ENCODE data around the gene GRAMD2A.

GRAMD2A gene

DNA sequence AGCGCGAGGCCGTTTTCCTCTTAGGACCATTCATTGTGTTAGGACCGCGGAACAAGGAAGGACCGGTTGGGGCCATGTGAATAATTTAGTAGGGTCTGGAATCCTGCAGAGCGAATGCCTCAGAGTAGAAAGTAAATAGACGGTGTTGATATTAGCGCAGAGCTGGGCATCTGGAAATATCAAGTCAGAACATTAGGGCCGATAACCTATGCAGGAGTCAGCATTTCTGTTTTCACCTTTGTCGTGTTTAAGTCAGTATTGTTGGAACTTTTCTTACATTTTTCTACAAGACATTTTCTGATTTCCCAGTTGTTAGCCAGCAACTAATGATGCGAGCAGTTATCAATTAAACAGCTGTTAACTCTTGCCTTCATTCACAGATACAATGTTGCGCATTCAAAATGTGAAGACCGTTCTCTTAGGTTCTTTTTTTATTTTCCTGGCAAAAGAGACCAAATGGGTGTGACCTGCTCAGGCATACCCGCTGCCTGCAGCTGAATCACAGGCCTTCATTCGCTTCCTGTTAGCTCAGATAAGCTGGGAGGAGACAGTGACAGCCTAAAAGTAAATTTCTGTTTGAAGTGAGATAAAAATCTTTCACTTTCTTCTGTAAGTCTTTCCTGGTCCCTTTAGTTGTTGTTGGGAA lies 34.4 kb upstream of the GRAMD2A start:
- peaks cover 4% of the 10 kb centered on the region for H3K4me1 ChIP-seq (ENCODE audit: control insufficient read depth, insufficient read depth, low read length)
- no peaks in the 10 kb centered on the region for H3K27me3 ChIP-seq (ENCODE audit: control insufficient read depth, insufficient read depth, low read length)
- peak overlapping the region; percentile 50; the same call in 1 of the 2 replicates for H3K4me3 ChIP-seq (ENCODE audit: low read length)
- no CpG with 5 or more reads among the region's 16 CpGs for WGBS (ENCODE audit: insufficient coverage, insufficient read length)
- no peaks in the 10 kb centered on the region for H3K9me3 ChIP-seq (ENCODE audit: control insufficient read depth, insufficient read depth, low read length)
- no peak for DNase-seq (ENCODE audit: low read depth, low spot score)
- H3K36me3 ChIP-seq (ENCODE audit: control insufficient read depth, insufficient read depth, low read length), result no peaks in the 10 kb centered on the region
- no peak overlapping the region for H3K27ac ChIP-seq (ENCODE audit: low read length)

- no peaks in the 10 kb centered on the region for H3K27me3 ChIP-seq (ENCODE audit: control insufficient read depth, insufficient read depth, low read length)
- peaks cover 4% of the 10 kb centered on the region for H3K4me1 ChIP-seq (ENCODE audit: control insufficient read depth, insufficient read depth, low read length)
- no peaks in the 10 kb centered on the region for H3K36me3 ChIP-seq (ENCODE audit: control insufficient read depth, insufficient read depth, low read length)
- peak; percentile 99 for DNase-seq (ENCODE audit: low read depth, low spot score)
- H3K4me3 ChIP-seq (ENCODE audit: low read length), result peak within 1 kb of the TSS; percentile 80
- no peaks in the 10 kb centered on the region for H3K9me3 ChIP-seq (ENCODE audit: control insufficient read depth, insufficient read depth, low read length)
- H3K27ac ChIP-seq (ENCODE audit: low read length), result no peak within 1 kb of the TSS
- WGBS (ENCODE audit: insufficient coverage, insufficient read length), result no CpG with 5 or more reads among the region's 67 CpGs
These were observed 33.7 kb upstream of the GRAMD2A start, which contains the start of gene PKM for GRCh38 chr15:72231066-72231832. Gene PKM (minus strand): TSS chr15:72231190. CDS start chr15:72219097, 12,093 bp downstream.

GRCh38 chr15:72230197-72231065 lies 32.8 kb upstream of the GRAMD2A start:
- DNase-seq (ENCODE audit: low read depth, low spot score), result no peak
- Histone ChIP-seq H3K4me1 (ENCODE audit: control insufficient read depth, insufficient read depth, low read length) (peaks cover 5% of the 10 kb centered on the region), H3K36me3 (ENCODE audit: control insufficient read depth, insufficient read depth, low read length) (no peaks in the 10 kb centered on the region), H3K27ac (ENCODE audit: low read length) (no peak overlapping the region), H3K27me3 (ENCODE audit: control insufficient read depth, insufficient read depth, low read length) (no peaks in the 10 kb centered on the region), H3K9me3 (ENCODE audit: control insufficient read depth, insufficient read depth, low read length) (no peaks in the 10 kb centered on the region), H3K4me3 (ENCODE audit: low read length) (peak overlapping the region; percentile 80)
- WGBS (ENCODE audit: insufficient coverage, insufficient read length), result no CpG with 5 or more reads among the region's 79 CpGs

GRCh38 chr15:72229947-72230196 lies 32.3 kb upstream of the GRAMD2A start:
- H3K4me3 ChIP-seq (ENCODE audit: low read length), result peak overlapping the region; percentile 80
- peaks cover 5% of the 10 kb centered on the region for H3K4me1 ChIP-seq (ENCODE audit: control insufficient read depth, insufficient read depth, low read length)
- H3K9me3 ChIP-seq (ENCODE audit: control insufficient read depth, insufficient read depth, low read length), result no peaks in the 10 kb centered on the region
- no CpG with 5 or more reads among the region's 29 CpGs for WGBS (ENCODE audit: insufficient coverage, insufficient read length)
- no peaks in the 10 kb centered on the region for H3K27me3 ChIP-seq (ENCODE audit: control insufficient read depth, insufficient read depth, low read length)
- DNase-seq (ENCODE audit: low read depth, low spot score), result no peak
- no peak overlapping the region for H3K27ac ChIP-seq (ENCODE audit: low read length)
- no peaks in the 10 kb centered on the region for H3K36me3 ChIP-seq (ENCODE audit: control insufficient read depth, insufficient read depth, low read length)

DNA sequence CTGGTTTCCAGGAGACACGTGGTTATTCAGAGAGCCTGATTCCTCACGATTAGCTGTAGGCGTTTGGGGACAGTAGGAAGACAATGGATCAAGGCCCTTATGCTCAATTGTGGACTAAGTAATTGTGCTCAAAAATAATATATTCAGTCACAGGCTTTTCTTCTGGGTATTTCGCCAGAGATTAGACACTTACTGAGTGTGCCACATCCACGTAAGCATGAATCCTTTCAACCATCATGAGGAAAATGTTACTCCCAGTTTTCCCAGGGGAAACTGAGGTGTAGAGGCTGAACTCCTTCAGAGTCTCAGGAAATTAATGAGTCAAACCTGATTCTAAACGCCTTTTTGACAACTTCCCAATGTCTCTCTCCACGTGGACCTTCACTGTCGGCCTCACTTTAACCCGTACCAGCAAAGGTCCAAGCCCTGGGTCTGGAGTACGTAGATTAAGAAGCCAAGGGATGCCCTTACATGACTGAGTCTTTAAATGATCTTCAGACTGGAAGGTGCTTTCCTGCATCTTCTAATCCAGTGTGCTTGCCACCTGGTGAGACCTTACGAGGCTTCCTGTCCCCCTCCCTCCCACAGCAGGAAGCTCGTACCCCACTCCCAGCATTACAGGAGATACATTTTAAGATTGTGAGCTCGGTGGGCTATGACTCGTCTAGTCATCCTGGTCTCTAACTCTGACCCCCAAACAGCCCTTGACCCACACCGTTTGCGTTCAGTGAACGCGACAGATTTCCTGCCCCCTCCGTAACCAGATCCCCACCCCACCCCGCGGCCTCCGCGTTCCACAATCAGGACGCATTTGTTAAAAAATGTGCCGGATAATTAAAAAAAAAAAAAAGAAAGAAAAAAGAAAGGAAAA lies 31.7 kb upstream of the GRAMD2A start:
- Histone ChIP-seq H3K27me3 (ENCODE audit: control insufficient read depth, insufficient read depth, low read length) (no peaks in the 10 kb centered on the region), H3K4me1 (ENCODE audit: control insufficient read depth, insufficient read depth, low read length) (peaks cover 5% of the 10 kb centered on the region), H3K36me3 (ENCODE audit: control insufficient read depth, insufficient read depth, low read length) (peaks cover under 1% of the 10 kb centered on the region; the same call in 1 of the 2 replicates), H3K9me3 (ENCODE audit: control insufficient read depth, insufficient read depth, low read length) (no peaks in the 10 kb centered on the region), H3K27ac (ENCODE audit: low read length) (no peak overlapping the region), H3K4me3 (ENCODE audit: low read length) (peak overlapping the region; percentile 80)
- no CpG with 5 or more reads among the region's 25 CpGs for WGBS (ENCODE audit: insufficient coverage, insufficient read length)
- no peak for DNase-seq (ENCODE audit: low read depth, low spot score)

GRCh38 chr15:72227720-72228119 lies 30.1 kb upstream of the GRAMD2A start:
- Histone ChIP-seq H3K4me3 (ENCODE audit: low read length) (no peak overlapping the region), H3K27me3 (ENCODE audit: control insufficient read depth, insufficient read depth, low read length) (no peaks in the 10 kb centered on the region), H3K27ac (ENCODE audit: low read length) (no peak overlapping the region), H3K9me3 (ENCODE audit: control insufficient read depth, insufficient read depth, low read length) (no peaks in the 10 kb centered on the region), H3K36me3 (ENCODE audit: control insufficient read depth, insufficient read depth, low read length) (peaks cover 8% of the 10 kb centered on the region; the same call in 1 of the 2 replicates), H3K4me1 (ENCODE audit: control insufficient read depth, insufficient read depth, low read length) (peaks cover 5% of the 10 kb centered on the region)
- no CpG with 5 or more reads among the region's 4 CpGs for WGBS (ENCODE audit: insufficient coverage, insufficient read length)
- DNase-seq (ENCODE audit: low read depth, low spot score), result no peak

DNA sequence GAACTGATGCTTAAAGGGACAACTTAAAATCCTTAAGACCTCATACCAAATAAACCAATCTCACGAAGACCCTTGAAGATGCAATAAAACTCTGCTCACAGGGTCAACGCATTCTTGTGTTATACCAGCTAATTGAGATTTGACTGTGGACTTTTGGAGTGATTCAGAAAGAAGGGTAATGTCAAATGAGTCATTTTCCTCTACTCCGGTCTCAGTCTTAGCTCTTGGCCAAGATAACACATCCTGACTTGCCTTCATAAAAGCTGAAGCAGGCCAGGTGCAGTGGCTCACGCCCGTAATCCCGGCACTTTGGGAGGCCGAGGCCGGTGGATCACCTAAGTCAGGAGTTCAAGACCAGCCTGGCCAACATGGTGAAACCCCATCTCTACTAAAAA lies 29.6 kb upstream of the GRAMD2A start:
- no CpG with 5 or more reads among the region's 8 CpGs for WGBS (ENCODE audit: insufficient coverage, insufficient read length)
- Histone ChIP-seq H3K9me3 (ENCODE audit: control insufficient read depth, insufficient read depth, low read length) (no peaks in the 10 kb centered on the region), H3K4me1 (ENCODE audit: control insufficient read depth, insufficient read depth, low read length) (peaks cover 5% of the 10 kb centered on the region), H3K27me3 (ENCODE audit: control insufficient read depth, insufficient read depth, low read length) (no peaks in the 10 kb centered on the region), H3K4me3 (ENCODE audit: low read length) (no peak overlapping the region), H3K36me3 (ENCODE audit: control insufficient read depth, insufficient read depth, low read length) (peaks cover 10% of the 10 kb centered on the region; the same call in 1 of the 2 replicates), H3K27ac (ENCODE audit: low read length) (no peak overlapping the region)
- no peak for DNase-seq (ENCODE audit: low read depth, low spot score)

DNA sequence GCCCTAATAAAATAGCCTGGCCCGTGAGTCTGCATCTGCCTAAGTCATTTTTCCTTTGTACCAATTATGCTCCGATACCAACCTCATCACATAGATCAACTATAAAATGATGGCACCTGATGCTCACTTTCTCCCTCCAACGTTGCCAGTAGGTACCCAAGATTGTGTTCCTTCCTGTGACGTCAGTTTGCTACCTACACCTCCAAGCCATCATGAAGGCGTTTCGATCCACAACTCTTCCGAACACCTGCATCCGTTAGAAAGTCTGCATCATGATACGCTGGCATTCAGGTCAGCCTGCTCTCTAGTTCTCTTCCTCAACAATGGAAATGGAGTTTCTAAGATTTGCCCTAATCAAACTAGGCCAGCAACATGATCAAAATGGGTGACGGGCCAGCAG lies 25.7 kb upstream of the GRAMD2A start:
- H3K4me3 ChIP-seq (ENCODE audit: low read length), result no peak overlapping the region
- WGBS (ENCODE audit: insufficient coverage, insufficient read length), result no CpG with 5 or more reads among the region's 10 CpGs
- H3K9me3 ChIP-seq (ENCODE audit: control insufficient read depth, insufficient read depth, low read length), result no peaks in the 10 kb centered on the region
- peaks cover 21% of the 10 kb centered on the region; the same call in 1 of the 2 replicates for H3K36me3 ChIP-seq (ENCODE audit: control insufficient read depth, insufficient read depth, low read length)
- H3K27me3 ChIP-seq (ENCODE audit: control insufficient read depth, insufficient read depth, low read length), result no peaks in the 10 kb centered on the region
- H3K4me1 ChIP-seq (ENCODE audit: control insufficient read depth, insufficient read depth, low read length), result peaks cover 3% of the 10 kb centered on the region; the same call in 1 of the 2 replicates
- DNase-seq (ENCODE audit: low read depth, low spot score), result no peak
- H3K27ac ChIP-seq (ENCODE audit: low read length), result no peak overlapping the region

GRCh38 chr15:72222393-72222792 lies 24.8 kb upstream of the GRAMD2A start:
- DNase-seq (ENCODE audit: low read depth, low spot score), result no peak
- Histone ChIP-seq H3K4me3 (ENCODE audit: low read length) (no peak overlapping the region), H3K36me3 (ENCODE audit: control insufficient read depth, insufficient read depth, low read length) (peaks cover 28% of the 10 kb centered on the region; the same call in 1 of the 2 replicates), H3K27ac (ENCODE audit: low read length) (no peak overlapping the region), H3K4me1 (ENCODE audit: control insufficient read depth, insufficient read depth, low read length) (peaks cover 3% of the 10 kb centered on the region; the same call in 1 of the 2 replicates), H3K27me3 (ENCODE audit: control insufficient read depth, insufficient read depth, low read length) (no peaks in the 10 kb centered on the region), H3K9me3 (ENCODE audit: control insufficient read depth, insufficient read depth, low read length) (no peaks in the 10 kb centered on the region)
- no CpG with 5 or more reads among the region's 4 CpGs for WGBS (ENCODE audit: insufficient coverage, insufficient read length)
